H1 (cell line): ENCODE data around the gene TMTC2. TPM values are rescaled to one million over a fixed set of nuclear protein-coding genes. Genes with fewer than 3 reads are reported as not detected.

ENCODE experiments used
- CTCF ChIA-PET: fragments of 300-600 bp; sonication (Branson Sonifier 250); formaldehyde crosslinking; loops from one replicate; lab custom pipeline; 2021; ENCODE audit not compliant: partially characterized antibody; lab: Charles Lee
- POLR2A ChIA-PET: fragments of 300-600 bp; sonication (Branson Sonifier 250); formaldehyde crosslinking; loops from one replicate; lab custom pipeline; 2021; ENCODE audit warnings: inconsistent platforms; ENCODE audit not compliant: partially characterized antibody; lab: Charles Lee
- DNase-seq, 2 experiments: peaks; one replicate each; pipeline versions ENCODE4 v3.0.0 to v3.0.0-alpha.2; 2010 to 2022; ENCODE audit warnings: low spot score in 2 of 2, low read depth in 1 of 2, mixed read lengths in 1 of 2
- FAIRE-seq: peaks from 2 replicates; lab custom pipeline; 2011; peaks lifted over from hg19 to GRCh38; lab: Jason Lieb, UNC
- H2AFZ ChIP-seq: 2 replicates; pipeline ENCODE4 v1.8.1; 2012; ENCODE audit warnings: low read length, inconsistent platforms
- H2AK5ac ChIP-seq: 2 replicates; pipeline ENCODE4 v1.6.1; 2013; ENCODE audit warnings: low read depth, low read length
- H2BK120ac ChIP-seq: replicated peaks from 2 replicates; pipeline ENCODE3; 2013; ENCODE audit warnings: low read depth, low read length, inconsistent platforms
- H2BK12ac ChIP-seq: 2 replicates; pipeline ENCODE4 v1.6.1; 2013; ENCODE audit warnings: low read depth, low read length
- H2BK15ac ChIP-seq: 2 replicates; pipeline ENCODE4 v1.6.1; 2013; ENCODE audit warnings: low read length
- H2BK20ac ChIP-seq: 2 replicates; pipeline ENCODE4 v1.6.1; 2013; ENCODE audit warnings: low read length
- H2BK5ac ChIP-seq: 2 replicates; pipeline ENCODE4 v1.6.1; 2013; ENCODE audit warnings: low read depth, low read length
- H3K14ac ChIP-seq: 2 replicates; pipeline ENCODE4 v1.6.1; 2013; ENCODE audit warnings: inconsistent platforms; ENCODE audit not compliant: insufficient read length
- H3K18ac ChIP-seq: 2 replicates; pipeline ENCODE4 v1.6.1; 2013; ENCODE audit warnings: low read length; ENCODE audit errors: extremely low read depth
- H3K23ac ChIP-seq: 2 replicates; pipeline ENCODE4 v1.6.1; 2013; ENCODE audit warnings: inconsistent platforms; ENCODE audit not compliant: insufficient read length
- H3K23me2 ChIP-seq: 2 replicates; pipeline ENCODE4 v1.6.1; 2013; ENCODE audit warnings: low read depth, low read length
- H3K27ac ChIP-seq: 2 replicates; pipeline ENCODE4 v1.6.1; 2011; ENCODE audit warnings: low read depth, low read length, inconsistent platforms
- H3K27me3 ChIP-seq, 4 experiments: replicated peaks in 1 of 4; 1 replicate in 1 of 4; 2 replicates in 3 of 4; pipeline versions ENCODE4 v1.6.1 to v1.8.1; 2011 to 2013; ENCODE audit warnings: low read length in 3 of 4, mild to moderate bottlenecking in 3 of 4, inconsistent platforms in 2 of 4, mixed read lengths in 2 of 4, moderate library complexity in 1 of 4; ENCODE audit not compliant: control insufficient read depth in 3 of 4, insufficient read depth in 3 of 4; ENCODE audit errors: extremely low read depth in 1 of 4
- H3K36me3 ChIP-seq, 4 experiments: 2 replicates each; pipeline versions ENCODE4 v1.6.1 to v1.8.1; 2011 to 2013; ENCODE audit warnings: mild to moderate bottlenecking in 4 of 4, low read length in 3 of 4, moderate library complexity in 2 of 4, control low read depth in 1 of 4, inconsistent platforms in 1 of 4; ENCODE audit not compliant: insufficient read depth in 4 of 4, control insufficient read depth in 2 of 4
- H3K4ac ChIP-seq: replicated peaks from 2 replicates; pipeline ENCODE3; 2013; ENCODE audit warnings: low read length, low read depth, mixed read lengths, inconsistent platforms; ENCODE audit not compliant: insufficient read length
- H3K4me1 ChIP-seq, 4 experiments: replicated peaks in 1 of 4; 1 replicate in 1 of 4; 2 replicates in 3 of 4; pipeline versions ENCODE4 v1.6.1 to v1.8.1; 2011 to 2013; ENCODE audit warnings: low read length in 3 of 4, inconsistent platforms in 2 of 4, mixed read lengths in 1 of 4; ENCODE audit not compliant: insufficient read depth in 4 of 4, control insufficient read depth in 3 of 4
- H3K4me2 ChIP-seq, 2 experiments: 2 replicates each; pipeline versions ENCODE4 v1.6.1 to v1.8.1; 2011 to 2013; ENCODE audit warnings: low read depth in 2 of 2, low read length in 2 of 2, control low read depth in 1 of 2, inconsistent platforms in 1 of 2, mild to moderate bottlenecking in 1 of 2; ENCODE audit not compliant: insufficient read depth in 1 of 2
- H3K4me3 ChIP-seq, 4 experiments: fragments of 200-600, 300-600 bp in 1 of 4; sonication (generic), shearing (Covaris generic), sonication (Bioruptor Twin) in 1 of 4; 2 replicates each; pipeline versions ENCODE4 v1.5.1 to v1.8.1; 2011 to 2016; ENCODE audit warnings: low read length in 4 of 4, low read depth in 3 of 4, control low read depth in 2 of 4, inconsistent platforms in 2 of 4, mild to moderate bottlenecking in 2 of 4, mixed read lengths in 1 of 4, moderate library complexity in 1 of 4; ENCODE audit not compliant: insufficient read depth in 2 of 4; ENCODE audit errors: extremely low read depth in 1 of 4
- H3K56ac ChIP-seq: replicated peaks from 2 replicates; pipeline ENCODE3; 2013; ENCODE audit warnings: low read depth, mild to moderate bottlenecking, mixed read lengths, low read length, inconsistent platforms; ENCODE audit not compliant: insufficient read length
- H3K79me1 ChIP-seq: 2 replicates; pipeline ENCODE4 v1.6.1; 2013; ENCODE audit warnings: low read depth, low read length, control low read depth
- H3K79me2 ChIP-seq, 2 experiments: 2 replicates each; pipeline versions ENCODE4 v1.6.1 to v1.8.1; 2012 to 2013; ENCODE audit warnings: low read length in 2 of 2, mild to moderate bottlenecking in 2 of 2, inconsistent platforms in 1 of 2; ENCODE audit not compliant: insufficient read depth in 2 of 2, control insufficient read depth in 1 of 2
- H3K9ac ChIP-seq, 4 experiments: replicated peaks in 1 of 4; 1 replicate in 1 of 4; 2 replicates in 3 of 4; pipeline versions ENCODE4 v1.6.1 to v1.8.1; 2011 to 2013; ENCODE audit warnings: low read depth in 3 of 4, low read length in 3 of 4, control low read depth in 2 of 4, mild to moderate bottlenecking in 2 of 4, moderate library complexity in 2 of 4, inconsistent platforms in 1 of 4; ENCODE audit errors: extremely low read depth in 1 of 4
- H3K9me3 ChIP-seq, 2 experiments: 2 replicates each; pipeline versions ENCODE4 v1.6.1 to v1.8.1; 2012 to 2013; ENCODE audit warnings: mild to moderate bottlenecking in 2 of 2, moderate library complexity in 2 of 2, control low read depth in 1 of 2, inconsistent platforms in 1 of 2, low read depth in 1 of 2, low read length in 1 of 2, mixed read lengths in 1 of 2; ENCODE audit not compliant: insufficient read depth in 2 of 2
- H4K20me1 ChIP-seq, 2 experiments: replicated peaks in 1 of 2; 2 replicates each; pipeline versions ENCODE3 to v1.8.1; 2011 to 2013; ENCODE audit warnings: inconsistent platforms in 2 of 2, low read length in 2 of 2, mild to moderate bottlenecking in 1 of 2; ENCODE audit not compliant: insufficient read depth in 2 of 2, control insufficient read depth in 1 of 2
- H4K5ac ChIP-seq: 2 replicates; pipeline ENCODE4 v1.6.1; 2013; ENCODE audit warnings: low read length, low read depth, mixed read lengths, inconsistent platforms; ENCODE audit not compliant: insufficient read length
- H4K8ac ChIP-seq: 2 replicates; pipeline ENCODE4 v1.8.0; 2013; ENCODE audit warnings: mild to moderate bottlenecking, moderate library complexity, low read length, inconsistent platforms; ENCODE audit not compliant: insufficient read depth; ENCODE audit errors: extremely low read depth
- H4K91ac ChIP-seq: replicated peaks from 2 replicates; pipeline ENCODE3; 2013; ENCODE audit warnings: low read length, mixed read lengths, inconsistent platforms; ENCODE audit not compliant: insufficient read length
- CHD2 ChIP-seq: IDR thresholded peaks from 2 replicates; pipeline ENCODE4 v1.6.1; 2012; ENCODE audit warnings: low read length, improper control_type of control experiment
- EGR1 ChIP-seq: IDR thresholded peaks from 2 replicates; pipeline ENCODE4 v1.6.1; 2011; ENCODE audit warnings: low read depth, low read length, borderline replicate concordance
- EZH2 ChIP-seq: fragments of 200-600 bp; sonication (generic); IDR thresholded peaks from 2 replicates; pipeline ENCODE4 v1.7.1; 2012; ENCODE audit warnings: low read depth, mild to moderate bottlenecking, moderate library complexity, low read length, inconsistent platforms; ENCODE audit not compliant: severe bottlenecking
- HDAC6 ChIP-seq: IDR thresholded peaks from one replicate; pipeline ENCODE4 v1.7.1; 2012; ENCODE audit warnings: low read depth, mild to moderate bottlenecking, inconsistent platforms, low read length, moderate library complexity
- JUN ChIP-seq: IDR thresholded peaks from 2 replicates; pipeline ENCODE4 v1.6.1; 2011; ENCODE audit warnings: low read depth, mild to moderate bottlenecking, improper control_type of control experiment, low read length
- KDM5A ChIP-seq: fragments of 200-600 bp; IDR thresholded peaks from 2 replicates; pipeline ENCODE4 v1.7.1; 2012; ENCODE audit warnings: mild to moderate bottlenecking, low read length, inconsistent platforms, mixed read lengths
- MAFK ChIP-seq: IDR thresholded peaks from 2 replicates; pipeline ENCODE4 v1.6.1; 2012; ENCODE audit warnings: low read depth, mild to moderate bottlenecking, improper control_type of control experiment, low read length
- NRF1 ChIP-seq: IDR thresholded peaks from 2 replicates; pipeline ENCODE4 v1.6.1; 2011; ENCODE audit warnings: mild to moderate bottlenecking, low read depth, low read length, improper control_type of control experiment
- POLR2A ChIP-seq, 2 experiments: IDR thresholded peaks; 1 replicate in 1 of 2; 2 replicates in 1 of 2; pipeline ENCODE4 v1.6.1; 2011; ENCODE audit warnings: low read depth in 2 of 2, low read length in 2 of 2, mild to moderate bottlenecking in 2 of 2; ENCODE audit errors: control extremely low read depth in 1 of 2
- RNF2 ChIP-seq: fragments of 200-900, 300-1000 bp; sonication (generic); IDR thresholded peaks from 2 replicates; pipeline ENCODE4 v1.7.1; 2016; ENCODE audit warnings: borderline replicate concordance, low read depth, mild to moderate bottlenecking, antibody characterized with exemption, low read length; ENCODE audit not compliant: poor library complexity, severe bottlenecking; ENCODE audit errors: missing control alignments
- RXRA ChIP-seq: IDR thresholded peaks from 2 replicates; pipeline ENCODE4 v1.6.1; 2011; ENCODE audit warnings: low read depth, mild to moderate bottlenecking, low read length, moderate library complexity; ENCODE audit not compliant: insufficient read depth
- SP1 ChIP-seq: IDR thresholded peaks from 2 replicates; pipeline ENCODE4 v1.6.1; 2011; ENCODE audit warnings: low read depth, low read length
- SP4 ChIP-seq: IDR thresholded peaks from 2 replicates; pipeline ENCODE4 v1.6.1; 2012; ENCODE audit warnings: low read length, inconsistent platforms
- WGBS, 2 experiments: shearing (Covaris generic) in 1 of 2; methylation state at CpG; one replicate each; pipeline versions ENCODE4 v1.1.6 to v1.1.7; 2013 to 2015; ENCODE audit warnings: low lambda C conversion rate in 2 of 2, mixed read lengths in 2 of 2, inconsistent platforms in 1 of 2, low coverage in 1 of 2, missing lambda C conversion rate in 1 of 2; ENCODE audit not compliant: insufficient replicate concordance in 2 of 2, insufficient coverage in 1 of 2, insufficient read length in 1 of 2; ENCODE audit errors: extremely low coverage in 1 of 2, missing lambda C conversion rate in 1 of 2; 5-methylcytosine and 5-hydroxymethylcytosine counted together
- polyA plus RNA-seq, 7 experiments: library from polyadenylated mRNA; depleted of rRNA in 3 of 7; stranded (reverse) in 5 of 7; unstranded in 2 of 7; fragments of >200 nt in 5 of 7; fragments of 200-250 nt in 2 of 7; gene quantifications; 1 replicate in 5 of 7; 2 replicates in 1 of 7; 4 replicates in 1 of 7; pipeline versions ENCODE4 v1.2.1 to v1.2.3, GENCODE V29; 2011 to 2013; ENCODE audit warnings: missing spikeins in 2 of 7, mixed read lengths in 2 of 7
- total RNA-seq: library from RNA; stranded (reverse); fragmentation: NEBNext Ultra II Directional; extraction: Animal tissue kit (Norgen Biotek cat#: 25700); gene quantifications from 2 replicates; pipeline ENCODE4 v1.2.1, GENCODE V29; 2021

TMTC2 gene
- total and polyA plus RNA-seq, 2 of the 8 experiments (the other 6 are each of a cell fraction or from before 2014, with no cell fraction given): 2.3 to 3.9 TPM

DNA sequence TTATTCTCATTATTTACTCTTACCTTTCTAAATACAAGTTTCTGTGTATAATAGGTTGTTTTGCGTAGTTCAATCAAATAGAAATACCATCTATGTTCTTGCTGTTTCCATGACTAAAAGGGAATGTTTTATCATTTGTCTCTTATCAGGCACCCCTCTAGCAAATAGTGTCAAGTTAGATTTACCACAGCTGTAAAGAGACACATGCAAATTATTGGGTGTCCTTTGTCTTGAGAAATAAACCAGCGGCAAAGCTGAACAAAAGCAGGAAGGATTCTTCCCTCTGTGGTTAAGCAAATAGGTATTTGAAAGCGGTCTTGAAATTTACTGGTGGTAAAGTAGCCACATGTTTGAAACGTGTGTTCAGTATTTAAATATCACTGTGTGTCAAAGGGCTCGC, 405.9 kb downstream of the TMTC2 start:
- Histone ChIP-seq H3K9ac (no peak overlapping the region), H3K4me2 (no peak overlapping the region), H3K9me3 (no peaks in the 10 kb centered on the region), H3K18ac (no peak overlapping the region), H3K56ac (no peak overlapping the region), H3K14ac (no peak overlapping the region), H2AK5ac (no peak overlapping the region), H2BK20ac (no peak overlapping the region), H3K79me1 (no peaks in the 10 kb centered on the region), H2BK12ac (no peak overlapping the region), H3K79me2 (no peaks in the 10 kb centered on the region), H3K27me3 (no peaks in the 10 kb centered on the region), H3K4ac (no peak overlapping the region), H2BK15ac (no peak overlapping the region), H3K36me3 (no peaks in the 10 kb centered on the region; a peak in 1 of 8 replicates), H2AFZ (no peak overlapping the region), H4K5ac (no peak overlapping the region), H3K4me3 (no peak overlapping the region), H2BK120ac (no peak overlapping the region), H3K4me1 (peaks cover 0 to under 1% (median 0%) of the 10 kb centered on the region in 4 experiments; a peak in 2 of 7 replicates), H4K91ac (no peak overlapping the region), H3K23me2 (no peaks in the 10 kb centered on the region), H3K27ac (no peak overlapping the region), H4K8ac (no peak overlapping the region), H2BK5ac (no peak overlapping the region), H3K23ac (no peak overlapping the region), H4K20me1 (no peaks in the 10 kb centered on the region)
- DNase-seq (no peak), FAIRE-seq (no peak)
- 88% methylated on average over 5 of the region's 5 CpGs; no CpG with 5 or more reads in 1 of the 2 experiments for WGBS, 2 experiments
- TF ChIP-seq JUN (no peak), CHD2 (no peak), SP4 (no peak), RXRA (no peak), NRF1 (no peak), EGR1 (no peak), POLR2A (IDR thresholded peaks at IDR 0.05; ENCODE audit: control extremely low read depth in 1 of 2, low read depth in 2 of 2, low read length in 2 of 2) (no peak), RNF2 (no peak), KDM5A (no peak), HDAC6 (no peak), SP1 (no peak), EZH2 (no peak), MAFK (no peak)
- ChIA-PET CTCF (interaction anchor here (0.5 kb wide), 1 partner anchor 66 kb away, joined by 4 read pairs; no protein-coding TSS in a partner anchor), POLR2A (no interaction called here)
